Thoracic aorta (tissue), 2 donors: Measurements from ENCODE around the gene DSN1. TPM values are rescaled to one million over a fixed set of nuclear protein-coding genes. Genes with fewer than 3 reads are reported as not detected.

ENCODE experiments used
- ATAC-seq: fragments of 150-250 bp; one replicate; pipeline ENCODE4 v1.8.0; 2017; ENCODE audit warnings: low read depth; ENCODE audit not compliant: insufficient number of reproducible peaks, low FRiP score
- DNase-seq: peaks from one replicate; pipeline ENCODE4 v3.0.0-alpha.2; 2020; ENCODE audit warnings: low spot score
- H3K27ac ChIP-seq, 2 donors: fragments of 200-600 bp; sonication (generic); 1 replicate in 1 of 2; 2 replicates in 1 of 2; pipeline ENCODE4 v1.5.1; 2016; ENCODE audit warnings: mild to moderate bottlenecking in 2 of 2, moderate library complexity in 2 of 2
- H3K27me3 ChIP-seq: fragments of 200-600 bp; sonication (generic); replicated peaks from 2 replicates; pipeline ENCODE4 v1.6.0; 2016; ENCODE audit warnings: mild to moderate bottlenecking; ENCODE audit not compliant: insufficient read depth
- H3K36me3 ChIP-seq: fragments of 200-600 bp; sonication (generic); one replicate; pipeline ENCODE4 v1.5.1; 2016
- H3K4me1 ChIP-seq, 2 donors: fragments of 200-600 bp; sonication (generic); 1 replicate in 1 of 2; 2 replicates in 1 of 2; pipeline versions ENCODE4 v1.5.1 to v1.6.0; 2016; ENCODE audit warnings: low read depth in 2 of 2, mild to moderate bottlenecking in 1 of 2; ENCODE audit not compliant: control insufficient read depth in 1 of 2
- H3K4me3 ChIP-seq: fragments of 200-600 bp; sonication (generic); 2 replicates; pipeline ENCODE4 v1.5.1; 2016; ENCODE audit warnings: mild to moderate bottlenecking
- H3K9me3 ChIP-seq: fragments of 200-600 bp; sonication (generic); 2 replicates; pipeline ENCODE4 v1.5.1; 2016
- total RNA-seq, 2 donors: library from RNA; depleted of rRNA; stranded (reverse); fragments of >200 nt; gene quantifications; one replicate each; pipeline versions ENCODE4 v1.1.0 to v1.2.3, GENCODE V29; 2016
- TF ChIP-seq, protein P1 (sequence below): fragments of 200-600 bp; sonication (generic); IDR thresholded peaks from one replicate; pipeline ENCODE4 v1.5.1; 2019; ENCODE audit warnings: antibody characterized with exemption

The DSN1 gene
- total RNA-seq, 2 donors from 2014 or later: 5.6 to 6.1 TPM

DNA sequence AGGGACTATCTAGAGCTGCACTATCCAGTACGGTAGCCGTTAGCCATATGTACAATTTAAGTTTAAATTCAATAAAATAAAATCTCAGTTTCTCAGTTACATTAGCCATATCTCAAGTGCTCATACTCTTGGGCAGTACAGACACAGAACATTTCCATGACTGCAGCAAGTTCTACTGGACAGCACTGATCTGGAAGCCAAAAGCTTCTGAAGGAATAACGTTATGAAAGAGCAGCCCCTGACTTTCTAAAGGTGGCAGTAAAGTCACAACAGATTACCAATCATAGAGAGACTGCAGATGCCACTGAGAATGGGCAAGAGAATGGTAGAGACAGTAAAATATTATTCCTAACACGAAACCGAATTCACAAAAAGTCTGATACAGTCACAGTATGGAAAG is 64.4 kb downstream of the DSN1 start:
- DNase-seq (no peak), ATAC-seq (no peak)
- H3K4me3 ChIP-seq: no peak overlapping the region
- TF ChIP-seq, protein P1, sequence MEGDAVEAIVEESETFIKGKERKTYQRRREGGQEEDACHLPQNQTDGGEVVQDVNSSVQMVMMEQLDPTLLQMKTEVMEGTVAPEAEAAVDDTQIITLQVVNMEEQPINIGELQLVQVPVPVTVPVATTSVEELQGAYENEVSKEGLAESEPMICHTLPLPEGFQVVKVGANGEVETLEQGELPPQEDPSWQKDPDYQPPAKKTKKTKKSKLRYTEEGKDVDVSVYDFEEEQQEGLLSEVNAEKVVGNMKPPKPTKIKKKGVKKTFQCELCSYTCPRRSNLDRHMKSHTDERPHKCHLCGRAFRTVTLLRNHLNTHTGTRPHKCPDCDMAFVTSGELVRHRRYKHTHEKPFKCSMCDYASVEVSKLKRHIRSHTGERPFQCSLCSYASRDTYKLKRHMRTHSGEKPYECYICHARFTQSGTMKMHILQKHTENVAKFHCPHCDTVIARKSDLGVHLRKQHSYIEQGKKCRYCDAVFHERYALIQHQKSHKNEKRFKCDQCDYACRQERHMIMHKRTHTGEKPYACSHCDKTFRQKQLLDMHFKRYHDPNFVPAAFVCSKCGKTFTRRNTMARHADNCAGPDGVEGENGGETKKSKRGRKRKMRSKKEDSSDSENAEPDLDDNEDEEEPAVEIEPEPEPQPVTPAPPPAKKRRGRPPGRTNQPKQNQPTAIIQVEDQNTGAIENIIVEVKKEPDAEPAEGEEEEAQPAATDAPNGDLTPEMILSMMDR: no peak
- H3K9me3 ChIP-seq: no peaks in the 10 kb centered on the region
- peak overlapping the region in 1 of 2 donors; percentile 96 for H3K27ac ChIP-seq
- H3K27me3 ChIP-seq: no peaks in the 10 kb centered on the region
- no peaks in the 10 kb centered on the region for H3K36me3 ChIP-seq
- H3K4me1 ChIP-seq: peaks cover 34 to 56% of the 10 kb centered on the region in 2 donors

DNA sequence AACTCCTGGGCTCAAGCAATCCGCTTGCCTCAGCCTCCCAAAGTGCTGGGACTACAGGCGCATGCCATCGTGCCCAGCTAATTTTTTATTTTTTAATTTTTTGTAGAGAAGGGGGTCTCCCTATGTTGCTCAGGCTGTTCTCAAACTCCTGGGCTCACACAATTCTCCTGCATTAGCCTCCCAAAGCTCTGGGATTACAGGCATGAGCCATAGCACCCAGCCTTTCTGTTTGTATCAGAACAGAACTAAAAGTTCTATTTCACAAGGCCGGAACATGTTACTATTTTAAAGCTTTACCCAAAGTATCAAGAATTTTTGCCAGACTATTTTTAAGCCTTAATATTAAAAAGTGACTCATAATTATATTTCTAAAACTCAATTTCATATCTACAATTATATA is 70.0 kb downstream of the DSN1 start:
- TF ChIP-seq, protein P1: no peak
- ATAC-seq (peak; percentile 73), DNase-seq (no peak)
- H3K4me1 ChIP-seq: peaks cover 44 to 60% of the 10 kb centered on the region in 2 donors
- H3K36me3 ChIP-seq: no peaks in the 10 kb centered on the region
- no peaks in the 10 kb centered on the region for H3K9me3 ChIP-seq
- H3K27me3 ChIP-seq: no peaks in the 10 kb centered on the region
- H3K27ac ChIP-seq: peak overlapping the region; percentile 91 to 96
- H3K4me3 ChIP-seq: peak overlapping the region; percentile 46

Other genes with a start within 250 kb of the DSN1 start
- gene MYL9, start 232.2 kb downstream of the DSN1 start, total RNA-seq: 1,000 to 10,000 TPM in 1 of 2 donors, 100 to 1,000 TPM in 1; 531 to 1,491 TPM
- gene TGIF2, start 200.2 kb downstream of the DSN1 start, total RNA-seq: 10 to 100 TPM; 13.4 to 14.2 TPM
- gene RAB5IF, start 168.0 kb downstream of the DSN1 start, total RNA-seq: 10 to 100 TPM; 52.0 to 72.1 TPM
- gene SLA2, start 127.6 kb downstream of the DSN1 start, total RNA-seq: 1 to 10 TPM; 1.1 TPM
- 10 to 100 TPM; 50.9 to 57.7 TPM for gene NDRG3, start 27.7 kb downstream of the DSN1 start, total RNA-seq
- gene TLDC2, start 102.4 kb upstream of the DSN1 start, total RNA-seq: 1 to 10 TPM in 1 of 2 donors, not detected in 1; 1.6 TPM
- 100 to 1,000 TPM; 229 to 365 TPM for gene SAMHD1, start 177.9 kb upstream of the DSN1 start, total RNA-seq